ENCODE data around the gene TBK1.
"Not testable (repeated sequence)": the region's sequence is repeated elsewhere in the genome, so short reads cannot be mapped to it uniquely, and the experiment has no call there.

TBK1 gene

DNA sequence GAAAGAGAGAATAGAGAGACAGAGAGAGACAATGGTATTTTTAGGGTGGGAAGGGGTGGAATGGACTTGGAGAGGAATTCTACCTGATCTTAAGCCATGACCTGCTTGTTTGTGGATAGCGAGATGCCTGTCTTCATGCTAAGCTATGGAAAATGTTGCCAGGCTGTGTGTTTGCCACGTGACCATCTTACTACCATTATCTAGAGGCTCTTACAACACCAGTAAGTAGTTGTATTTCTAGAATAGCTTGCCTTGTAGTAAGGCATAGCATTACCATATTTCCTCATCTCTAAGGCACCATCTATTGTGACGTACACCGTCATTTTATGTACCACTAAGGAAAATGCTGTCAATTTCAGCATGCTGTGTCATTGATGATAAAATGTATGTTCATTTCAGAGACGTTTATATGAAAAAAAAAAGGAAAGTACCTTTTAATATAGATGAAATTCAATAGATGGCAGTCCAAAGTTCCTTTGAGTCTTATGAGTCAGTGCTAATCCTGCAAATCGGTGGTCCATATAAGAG is 82.8 kb downstream of the TBK1 start:
- DNase-seq (ENCODE audit: extremely low spot score, insufficient read length, low read depth) (no peak), FAIRE-seq (no peak)

DNA sequence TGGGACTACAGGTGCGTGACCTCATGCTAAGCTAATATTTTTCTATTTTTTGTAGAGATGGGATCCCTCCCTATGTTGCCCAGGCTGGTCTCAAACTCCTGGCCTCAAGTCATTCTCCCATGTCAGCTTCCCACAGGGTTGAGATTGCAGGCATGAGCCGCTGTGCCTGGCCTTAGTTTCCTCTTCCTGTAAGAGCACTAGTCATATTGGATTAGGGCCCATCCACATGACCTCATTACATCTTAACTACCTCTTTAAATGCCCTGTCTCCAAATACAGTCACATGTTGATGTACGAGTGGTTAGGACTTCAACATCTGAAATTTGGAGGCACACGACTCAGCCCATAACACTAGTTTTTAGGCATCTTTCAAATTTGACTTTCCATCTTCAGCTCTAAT is 86.2 kb downstream of the TBK1 start:
- DNase-seq (ENCODE audit: extremely low spot score, insufficient read length, low read depth), result no peak
- no peak for FAIRE-seq

DNA sequence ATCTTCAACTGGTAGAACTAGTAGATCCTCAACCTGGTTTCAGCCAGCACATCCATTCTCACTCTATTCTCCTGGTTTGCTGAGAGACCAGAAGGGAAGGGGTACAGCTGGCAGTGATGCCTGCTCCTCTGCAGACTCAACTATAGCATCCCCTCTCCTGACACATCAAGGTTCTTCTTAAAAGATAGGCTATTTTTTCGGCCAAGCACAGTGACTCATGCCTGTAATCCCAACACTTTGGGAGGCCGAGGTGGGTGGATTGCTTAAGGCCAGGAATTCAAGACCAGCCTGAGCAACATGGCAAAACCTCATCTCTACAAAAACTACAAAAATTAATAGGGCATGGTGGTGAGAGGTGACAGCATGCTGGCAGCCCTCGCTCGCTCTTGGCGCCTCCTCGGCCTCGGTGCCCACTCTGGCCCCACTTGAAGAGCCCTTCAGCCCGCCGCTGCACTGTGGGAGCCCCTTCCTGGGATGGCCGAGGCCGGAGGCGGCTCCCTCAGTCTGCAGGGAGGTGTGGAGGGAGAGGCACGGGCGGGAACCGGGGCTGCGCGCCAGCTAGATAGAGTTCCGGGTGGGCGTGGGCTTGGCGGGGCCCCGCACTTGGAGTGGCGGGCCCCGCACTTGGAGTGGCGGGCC is 90.6 kb downstream of the TBK1 start:
- not testable (repeated sequence) for FAIRE-seq; DNase-seq (ENCODE audit: extremely low spot score, insufficient read length, low read depth)

DNA sequence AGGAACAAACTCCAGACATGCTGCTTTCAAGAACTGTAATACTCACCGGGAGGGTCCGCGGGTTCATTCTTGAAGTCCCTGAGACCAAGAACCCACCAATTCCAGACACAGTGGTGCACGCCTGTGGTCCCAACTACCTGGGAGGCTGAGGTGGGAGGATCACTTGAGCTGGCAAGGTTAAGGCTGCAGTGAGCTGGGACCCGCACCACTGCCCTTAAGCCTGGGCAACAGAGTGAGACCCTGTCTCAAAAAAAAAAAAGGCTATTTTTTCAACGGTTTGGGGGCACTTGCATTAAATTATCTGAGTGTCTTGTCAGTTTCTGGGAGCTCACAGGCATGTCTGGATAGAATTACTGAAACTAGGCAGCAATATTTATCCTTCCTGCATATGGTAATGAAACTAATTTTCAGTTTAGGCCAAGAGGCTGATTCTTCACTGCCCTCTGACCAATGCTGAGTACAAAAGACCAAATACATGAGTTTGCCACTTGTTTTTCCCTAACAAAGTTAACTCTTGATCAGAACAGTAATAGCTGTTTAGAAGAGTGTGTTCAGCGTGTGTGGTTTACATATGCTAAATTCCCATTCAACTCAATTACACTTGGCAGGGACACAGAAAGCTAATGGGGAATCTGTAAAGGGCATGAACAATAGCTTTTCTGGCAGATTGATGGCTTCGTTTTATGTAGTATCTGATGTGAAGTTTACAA is 92.6 kb downstream of the TBK1 start:
- DNase-seq (ENCODE audit: extremely low spot score, insufficient read length, low read depth), result no peak
- no peak for FAIRE-seq

DNA sequence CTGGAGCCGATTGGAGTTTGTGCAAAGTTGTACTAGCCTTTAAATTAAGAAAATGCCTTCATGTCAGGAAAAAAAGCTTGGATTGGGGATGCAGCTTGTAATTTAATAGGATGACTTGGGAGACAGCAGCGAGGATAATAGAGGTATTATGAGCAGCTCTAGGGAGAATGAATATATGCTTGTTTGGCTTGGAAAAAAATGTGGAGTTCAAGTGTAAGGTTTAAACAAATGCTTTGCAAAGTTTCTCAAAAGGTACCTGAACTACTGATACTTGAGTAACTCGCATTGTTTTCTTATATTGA is 93.1 kb downstream of the TBK1 start:
- DNase-seq (ENCODE audit: extremely low spot score, insufficient read length, low read depth) (no peak), FAIRE-seq (no peak)

DNA sequence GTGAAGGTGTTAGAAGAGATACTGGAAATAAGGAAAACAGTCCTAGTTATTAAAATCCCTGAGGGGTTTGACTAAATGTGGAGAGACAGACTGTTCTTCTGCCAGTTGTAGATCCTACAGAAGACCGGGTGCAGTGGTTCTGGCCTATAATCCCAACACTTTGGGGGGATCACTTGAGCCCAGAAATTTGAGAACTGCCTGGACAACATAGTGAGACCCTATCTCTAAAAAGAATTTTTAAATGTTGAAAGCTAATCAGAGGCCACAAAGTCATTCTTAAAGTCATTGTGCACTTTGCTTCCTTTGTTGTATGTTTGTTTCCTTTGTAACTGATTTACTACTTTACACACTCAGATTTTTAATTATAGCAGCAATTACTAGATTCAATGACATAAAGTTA is 97.2 kb downstream of the TBK1 start:
- no peak for FAIRE-seq

DNA sequence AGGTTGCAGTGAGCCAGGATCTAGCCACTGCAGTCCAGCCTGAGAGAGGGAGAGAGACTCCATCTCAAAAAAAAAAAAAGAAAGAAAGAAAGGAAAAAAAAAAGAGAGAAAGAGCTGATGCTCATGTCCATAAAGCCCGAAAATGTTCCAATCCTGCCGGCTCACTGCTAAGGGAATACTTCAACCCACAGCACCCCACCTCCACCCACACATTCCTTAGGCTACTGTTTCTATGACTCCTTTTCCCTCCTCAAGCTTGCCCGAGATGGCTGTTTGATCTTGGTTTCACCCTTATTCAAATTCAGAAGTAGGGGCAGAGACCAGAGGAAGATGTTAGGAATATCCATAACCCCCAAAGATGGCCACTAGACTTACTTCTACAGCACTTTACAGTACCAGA is 98.8 kb downstream of the TBK1 start:
- no peak for FAIRE-seq
- no peak for DNase-seq (ENCODE audit: extremely low spot score, insufficient read length, low read depth)

More for the DNA sequence above, 97.2 kb downstream of the TBK1 start:
- no peak for DNase-seq (ENCODE audit: extremely low spot score, insufficient read length, low read depth)

DNA sequence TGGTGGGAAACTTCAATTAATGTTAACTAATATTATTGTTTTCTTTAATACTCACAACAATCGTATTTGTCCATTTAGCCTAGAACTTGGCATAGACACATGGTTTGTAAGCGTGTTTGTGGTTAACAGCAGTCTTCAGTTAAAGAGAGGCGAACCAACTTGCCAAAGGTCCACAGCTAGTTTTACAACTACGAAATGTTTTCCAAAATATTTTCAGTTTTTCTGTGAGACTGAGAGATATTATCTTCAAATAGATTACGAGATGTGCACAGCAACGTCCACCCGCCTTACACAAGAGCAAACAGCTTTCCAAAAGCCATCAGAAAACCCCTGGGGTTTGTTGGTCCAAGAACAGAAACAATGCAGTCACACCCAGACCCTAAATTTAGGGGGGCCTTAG is 99.8 kb downstream of the TBK1 start:
- DNase-seq (ENCODE audit: extremely low spot score, insufficient read length, low read depth) (no peak), FAIRE-seq (no peak)

All from GM18507 (cell line).